ENCODE measurements around the gene KDM4D. TPM values are rescaled to one million over a fixed set of nuclear protein-coding genes. Genes with fewer than 3 reads are reported as not detected.
"Not testable (repeated sequence)": the region's sequence is repeated elsewhere in the genome, so short reads cannot be mapped to it uniquely, and the experiment has no call there.

KDM4D gene
- polyA plus RNA-seq, 3 donors from 2014 or later: 0.10 to 0.22 TPM; not detected in 1

GRCh38 chr11:95024958-95025357 lies 51.4 kb downstream of the KDM4D start, which contains the start of gene KDM4E:
KDM4E (plus strand) TSS chr11:95025258; CDS start chr11:95025558, 300 bp downstream.
- Mint-ChIP-seq H3K27me3 (ENCODE audit: low read depth in 3 of 3) (peaks cover 0 to 5% (median 0%) of the 10 kb centered on the region in 3 donors), H3K4me3 (no peak within 1 kb of the TSS), H3K27ac (no peak within 1 kb of the TSS), H3K4me1 (no peaks in the 10 kb centered on the region), H3K9me3 (no peaks in the 10 kb centered on the region), H3K36me3 (no peaks in the 10 kb centered on the region)
- DNase-seq: no peak

- H3K27me3 Mint-ChIP-seq (ENCODE audit: low read depth in 3 of 3); H3K27ac Mint-ChIP-seq; H3K36me3 Mint-ChIP-seq; H3K9me3 Mint-ChIP-seq; DNase-seq; H3K4me1 Mint-ChIP-seq; H3K4me3 Mint-ChIP-seq: not testable (repeated sequence)
These were observed 52.1 kb downstream of the KDM4D start for GRCh38 chr11:95025594-95025993.

GRCh38 chr11:95028357-95028756 lies 54.8 kb downstream of the KDM4D start:
- Mint-ChIP-seq H3K4me1 (no peaks in the 10 kb centered on the region), H3K36me3 (no peaks in the 10 kb centered on the region), H3K27ac (no peak overlapping the region), H3K9me3 (no peaks in the 10 kb centered on the region), H3K4me3 (no peak overlapping the region), H3K27me3 (ENCODE audit: low read depth in 3 of 3) (peaks cover 2 to 13% (median 6%) of the 10 kb centered on the region in 3 donors)
- DNase-seq: no peak

GRCh38 chr11:95033051-95033450 lies 59.5 kb downstream of the KDM4D start:
- no peak overlapping the region for H3K4me3 Mint-ChIP-seq
- no peaks in the 10 kb centered on the region for H3K9me3 Mint-ChIP-seq
- H3K27ac Mint-ChIP-seq: no peak overlapping the region
- H3K36me3 Mint-ChIP-seq: peaks cover 0 to under 1% (median 0%) of the 10 kb centered on the region in 3 donors
- no peak for DNase-seq
- H3K27me3 Mint-ChIP-seq (ENCODE audit: low read depth in 3 of 3): peaks cover 5 to 16% (median 7%) of the 10 kb centered on the region in 3 donors
- H3K4me1 Mint-ChIP-seq: no peaks in the 10 kb centered on the region

GRCh38 chr11:95035316-95035715 lies 61.8 kb downstream of the KDM4D start:
- Mint-ChIP-seq H3K4me1 (no peaks in the 10 kb centered on the region), H3K9me3 (no peaks in the 10 kb centered on the region), H3K27me3 (ENCODE audit: low read depth in 3 of 3) (peaks cover 5 to 22% (median 7%) of the 10 kb centered on the region in 3 donors)

GRCh38 chr11:95037356-95038035 lies 64.0 kb downstream of the KDM4D start:
- peak overlapping the region in 3 of 5 donors; percentile 3 to 31 (median 25) for H3K4me3 Mint-ChIP-seq

More at GRCh38 chr11:95035316-95035715, 61.8 kb downstream of the KDM4D start:
- no peak overlapping the region for H3K4me3 Mint-ChIP-seq
- peaks cover 0 to 6% (median 0%) of the 10 kb centered on the region in 3 donors for H3K36me3 Mint-ChIP-seq
- no peak for DNase-seq
- H3K27ac Mint-ChIP-seq: no peak overlapping the region

GRCh38 chr11:95042239-95042638 lies 68.7 kb downstream of the KDM4D start:
- peaks cover 0 to 4% (median 0%) of the 10 kb centered on the region in 6 donors for H3K9me3 Mint-ChIP-seq
- DNase-seq: no peak
- H3K4me3 Mint-ChIP-seq: no peak overlapping the region

More at GRCh38 chr11:95037356-95038035, 64.0 kb downstream of the KDM4D start:
- H3K36me3 Mint-ChIP-seq, H3K4me1 Mint-ChIP-seq, H3K27ac Mint-ChIP-seq, H3K9me3 Mint-ChIP-seq: not testable (repeated sequence)
- DNase-seq: peak in 1 of 3 donors; percentile 3
- H3K27me3 Mint-ChIP-seq (ENCODE audit: low read depth in 3 of 3): peaks cover 1 to 16% (median 11%) of the 10 kb centered on the region in 3 donors

GRCh38 chr11:95042906-95043305 lies 69.4 kb downstream of the KDM4D start:
- H3K4me1 Mint-ChIP-seq: no peaks in the 10 kb centered on the region
- no peak for DNase-seq
- H3K27ac Mint-ChIP-seq: no peak overlapping the region
- no peak overlapping the region for H3K4me3 Mint-ChIP-seq
- peaks cover 0 to 4% (median 0%) of the 10 kb centered on the region in 6 donors for H3K9me3 Mint-ChIP-seq
- peaks cover 3 to 11% (median 9%) of the 10 kb centered on the region in 3 donors for H3K27me3 Mint-ChIP-seq (ENCODE audit: low read depth in 3 of 3)
- H3K36me3 Mint-ChIP-seq: peaks cover 0 to 6% (median 0%) of the 10 kb centered on the region in 3 donors

More at GRCh38 chr11:95042239-95042638, 68.7 kb downstream of the KDM4D start:
- Mint-ChIP-seq H3K27ac (no peak overlapping the region), H3K4me1 (no peaks in the 10 kb centered on the region), H3K36me3 (peaks cover 0 to 6% (median 0%) of the 10 kb centered on the region in 3 donors), H3K27me3 (ENCODE audit: low read depth in 3 of 3) (peaks cover 3 to 11% (median 9%) of the 10 kb centered on the region in 3 donors)

GRCh38 chr11:95044010-95044409 lies 70.5 kb downstream of the KDM4D start:
- Mint-ChIP-seq H3K4me3 (no peak overlapping the region), H3K4me1 (no peaks in the 10 kb centered on the region), H3K27ac (no peak overlapping the region), H3K27me3 (ENCODE audit: low read depth in 3 of 3) (peaks cover 3 to 12% (median 3%) of the 10 kb centered on the region in 3 donors), H3K36me3 (no peaks in the 10 kb centered on the region), H3K9me3 (peaks cover 0 to 4% (median 0%) of the 10 kb centered on the region in 6 donors)
- DNase-seq: no peak

GRCh38 chr11:95045812-95046211 lies 72.3 kb downstream of the KDM4D start:
- H3K4me1 Mint-ChIP-seq: no peaks in the 10 kb centered on the region
- peaks cover 0 to 4% (median 0%) of the 10 kb centered on the region in 6 donors for H3K9me3 Mint-ChIP-seq
- no peak for DNase-seq
- no peak overlapping the region for H3K27ac Mint-ChIP-seq
- H3K27me3 Mint-ChIP-seq (ENCODE audit: low read depth in 3 of 3): peaks cover 3 to 12% (median 3%) of the 10 kb centered on the region in 3 donors
- H3K4me3 Mint-ChIP-seq: no peak overlapping the region
- no peaks in the 10 kb centered on the region for H3K36me3 Mint-ChIP-seq

Other genes with a start within 250 kb of the KDM4D start
- gene AMOTL1, start 205.4 kb upstream of the KDM4D start, polyA plus RNA-seq: 1 to 10 TPM in 1 of 3 donors, under 1 TPM in 1, not detected in 1; 0.14 to 1.7 TPM
- 10 to 100 TPM; 40.4 to 48.7 (median 47.2) TPM for gene CWC15, start 153 bp upstream of the KDM4D start, polyA plus RNA-seq
- gene KDM4E, start 51.5 kb downstream of the KDM4D start, polyA plus RNA-seq: not detected
- not detected for gene KDM4F, start 75.7 kb downstream of the KDM4D start, polyA plus RNA-seq
- 10 to 100 TPM; 76.2 to 92.4 (median 82.6) TPM for gene SRSF8, start 93.2 kb downstream of the KDM4D start, polyA plus RNA-seq
- 10 to 100 TPM; 12.6 to 17.2 (median 15.1) TPM for gene ENDOD1, start 116.1 kb downstream of the KDM4D start, polyA plus RNA-seq

Data from immature natural killer cell (primary cell).